ENCODE results near the gene SESTD1.

DNA sequence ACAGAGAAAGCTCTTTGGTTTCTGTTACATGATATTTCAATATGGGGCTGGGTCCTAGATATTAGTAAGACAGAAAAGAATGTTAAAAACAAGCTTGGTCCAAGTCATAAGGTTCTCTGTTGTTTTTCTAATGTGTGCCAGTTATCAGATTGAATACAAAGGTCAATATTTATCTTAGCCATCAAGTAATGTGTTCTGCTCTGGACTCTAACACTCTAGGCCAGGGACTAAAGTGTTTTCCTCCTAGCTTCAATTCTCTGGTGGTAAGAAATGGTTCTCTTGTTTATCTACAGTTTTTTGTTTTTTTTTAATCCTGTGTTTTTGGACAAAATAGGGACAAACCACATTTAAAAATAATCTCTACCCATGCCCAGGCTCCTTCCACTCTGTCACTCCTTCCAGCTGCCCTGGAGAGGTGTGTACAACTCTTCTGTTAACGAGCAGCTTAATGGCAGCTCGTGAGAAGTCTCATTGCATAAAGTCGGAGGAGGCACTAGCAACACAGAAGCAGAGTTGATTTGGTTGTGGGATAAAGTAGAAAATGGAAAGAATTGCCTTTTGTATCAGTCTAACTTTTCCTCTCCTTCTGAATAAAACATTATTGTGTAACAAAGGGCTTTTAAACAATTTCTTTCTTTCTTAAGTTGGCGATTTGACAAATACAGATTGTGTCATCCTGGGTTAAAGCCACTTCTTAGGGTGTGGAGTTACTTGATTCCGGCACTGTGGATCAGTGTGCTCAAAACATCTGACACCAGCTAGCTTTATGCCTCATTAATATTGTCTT is 8.0 kb upstream of the SESTD1 start:
- TF ChIP-seq, protein P1, sequence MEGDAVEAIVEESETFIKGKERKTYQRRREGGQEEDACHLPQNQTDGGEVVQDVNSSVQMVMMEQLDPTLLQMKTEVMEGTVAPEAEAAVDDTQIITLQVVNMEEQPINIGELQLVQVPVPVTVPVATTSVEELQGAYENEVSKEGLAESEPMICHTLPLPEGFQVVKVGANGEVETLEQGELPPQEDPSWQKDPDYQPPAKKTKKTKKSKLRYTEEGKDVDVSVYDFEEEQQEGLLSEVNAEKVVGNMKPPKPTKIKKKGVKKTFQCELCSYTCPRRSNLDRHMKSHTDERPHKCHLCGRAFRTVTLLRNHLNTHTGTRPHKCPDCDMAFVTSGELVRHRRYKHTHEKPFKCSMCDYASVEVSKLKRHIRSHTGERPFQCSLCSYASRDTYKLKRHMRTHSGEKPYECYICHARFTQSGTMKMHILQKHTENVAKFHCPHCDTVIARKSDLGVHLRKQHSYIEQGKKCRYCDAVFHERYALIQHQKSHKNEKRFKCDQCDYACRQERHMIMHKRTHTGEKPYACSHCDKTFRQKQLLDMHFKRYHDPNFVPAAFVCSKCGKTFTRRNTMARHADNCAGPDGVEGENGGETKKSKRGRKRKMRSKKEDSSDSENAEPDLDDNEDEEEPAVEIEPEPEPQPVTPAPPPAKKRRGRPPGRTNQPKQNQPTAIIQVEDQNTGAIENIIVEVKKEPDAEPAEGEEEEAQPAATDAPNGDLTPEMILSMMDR (conservative IDR thresholded peaks at IDR 0.05 in 1 of 2, IDR thresholded peaks at IDR 0.05 in 1 of 2; ENCODE audit: low read depth in 1 of 2, low read length in 2 of 2) = no peak
- TF ChIP-seq EZH2 (IDR thresholded peaks at IDR 0.05; ENCODE audit: low read length, missing control alignments) = no peak

Data from fibroblast of lung (primary cell).